HepG2 (cell line): ENCODE measurements around the gene ACTN3. TPM values are rescaled to one million over a fixed set of nuclear protein-coding genes. Genes with fewer than 3 reads are reported as not detected.
"Not testable (repeated sequence)": the region's sequence is repeated elsewhere in the genome, so short reads cannot be mapped to it uniquely, and the experiment has no call there.

Source experiments
- ATAC-seq: fragments of 200-7000 bp; cut with Tn5 transposase; 3 replicates; pipeline ENCODE4 v1.9.1; 2020; ENCODE audit warnings: mild to moderate bottlenecking, moderate library complexity
- BruUV-seq: library from RNA; stranded (reverse); fragments of 400-500 nt; replicated peaks from 2 replicates; lab custom pipeline; 2021; lab: Mats Ljungman, UMichigan
- CTCF ChIA-PET: fragments of 300-600 bp; formaldehyde crosslinking; extraction: SDS; loops from one replicate; lab custom pipeline; 2021; ENCODE audit warnings: low total read pairs, inconsistent platforms, low intra/inter-chr PET ratio; lab: Yijun Ruan, JAX
- POLR2A ChIA-PET: fragments of 350-600 bp; sonication (Branson Sonifier 250); formaldehyde crosslinking; loops from one replicate; lab custom pipeline; 2020; ENCODE audit warnings: antibody characterized with exemption, inconsistent platforms; lab: Yijun Ruan, JAX
- DNase-seq: peaks from one replicate; pipeline ENCODE4 v3.0.0-alpha.2; 2015; ENCODE audit warnings: low spot score
- FAIRE-seq: peaks from 3 replicates; lab custom pipeline; 2011; peaks lifted over from hg19 to GRCh38; lab: Jason Lieb, UNC
- H2AFZ ChIP-seq: one replicate; pipeline ENCODE4 v1.6.1; 2011; ENCODE audit warnings: low read length, inconsistent platforms
- H3K27ac ChIP-seq: fragments of 300-600 bp; 3 replicates; pipeline ENCODE4 v1.8.0; 2011; ENCODE audit warnings: mixed run types, mild to moderate bottlenecking, mixed read lengths, low read length, inconsistent platforms; ENCODE audit not compliant: insufficient read depth; ENCODE audit errors: extremely low read length
- H3K27me3 ChIP-seq, 2 experiments: fragments of 200-600 bp in 1 of 2; 2 replicates in 1 of 2; 3 replicates in 1 of 2; pipeline versions ENCODE4 v1.6.0 to v1.8.0; 2011; ENCODE audit warnings: low read length in 2 of 2, mild to moderate bottlenecking in 2 of 2, moderate library complexity in 2 of 2, inconsistent platforms in 1 of 2; ENCODE audit not compliant: insufficient read depth in 2 of 2, control insufficient read depth in 1 of 2
- H3K36me3 ChIP-seq, 2 experiments: fragments of 200-600 bp in 1 of 2; replicated peaks in 1 of 2; 2 replicates in 1 of 2; 3 replicates in 1 of 2; pipeline versions ENCODE4 v1.5.1 to v1.8.0; 2011; ENCODE audit warnings: low read length in 2 of 2, inconsistent platforms in 1 of 2; ENCODE audit not compliant: insufficient read depth in 2 of 2, control insufficient read depth in 1 of 2
- H3K4me1 ChIP-seq: 2 replicates; pipeline ENCODE4 v1.5.1; 2012; ENCODE audit warnings: low read length, inconsistent platforms; ENCODE audit not compliant: insufficient read depth
- H3K4me2 ChIP-seq: 2 replicates; pipeline ENCODE4 v1.6.0; 2011; ENCODE audit warnings: low read depth, low read length, inconsistent platforms
- H3K4me3 ChIP-seq, 3 experiments: fragments of 200-600 bp in 1 of 3; sonication (generic), shearing (Covaris generic) in 1 of 3; replicated peaks in 1 of 3; 2 replicates each; pipeline ENCODE4 v1.5.1; 2011 to 2016; ENCODE audit warnings: low read length in 3 of 3, inconsistent platforms in 2 of 3, low read depth in 2 of 3, mild to moderate bottlenecking in 2 of 3, control low read depth in 1 of 3, mixed read lengths in 1 of 3; ENCODE audit not compliant: insufficient read depth in 1 of 3
- H3K79me2 ChIP-seq: one replicate; pipeline ENCODE4 v1.6.1; 2011; ENCODE audit warnings: low read length, inconsistent platforms; ENCODE audit not compliant: insufficient read depth
- H3K9ac ChIP-seq: 2 replicates; pipeline ENCODE4 v1.6.0; 2011; ENCODE audit warnings: mild to moderate bottlenecking, low read depth, low read length, inconsistent platforms; ENCODE audit not compliant: insufficient read depth
- H3K9me3 ChIP-seq: 2 replicates; pipeline ENCODE4 v1.5.1; 2012; ENCODE audit warnings: mild to moderate bottlenecking, low read length
- H4K20me1 ChIP-seq: 2 replicates; pipeline ENCODE4 v1.6.0; 2011; ENCODE audit warnings: inconsistent platforms, mild to moderate bottlenecking, low read length, moderate library complexity; ENCODE audit not compliant: insufficient read depth
- MIXL1 ChIP-seq: IDR thresholded peaks from 2 replicates; pipeline ENCODE4 v1.6.1; 2016
- PPARG ChIP-seq: conservative IDR thresholded peaks from 2 replicates; pipeline ENCODE4 v1.6.1; 2016; ENCODE audit warnings: missing biosample characterization, missing genetic modification reagents
- TCF7 ChIP-seq: sonication (generic); IDR thresholded peaks from 2 replicates; pipeline ENCODE4 v1.6.1; 2016; ENCODE audit warnings: antibody characterized with exemption, low read depth
- UBTF ChIP-seq: sonication (generic); formaldehyde crosslinking; IDR thresholded peaks from 2 replicates; pipeline ENCODE4 v1.4.0; 2020; ENCODE audit warnings: mild to moderate bottlenecking, missing genetic modification reagents
- ZMYM3 ChIP-seq: sonication (generic); formaldehyde crosslinking; IDR thresholded peaks from 2 replicates; pipeline ENCODE4 v1.5.1; 2020; ENCODE audit warnings: mild to moderate bottlenecking, missing genetic modification reagents
- ZNF121 ChIP-seq: sonication (generic); formaldehyde crosslinking; IDR thresholded peaks from 2 replicates; pipeline ENCODE4 v1.5.0; 2020; ENCODE audit warnings: mild to moderate bottlenecking, missing genetic modification reagents
- WGBS: methylation state at CpG from one replicate; pipeline ENCODE4 v1.1.6; 2017; ENCODE audit warnings: low lambda C conversion rate; 5-methylcytosine and 5-hydroxymethylcytosine counted together
- in situ Hi-C: cut with HindIII; loops from 2 replicates; pipeline ENCODE4 v1.10.0; 2017; ENCODE audit warnings: low pct_unique_long_range_greater_than_20kb; ENCODE audit not compliant: extremely low pct_ligation_motif_present
- intact Hi-C: fragments of 100-400 bp; cut with micrococcal nuclease; formaldehyde crosslinking; loops from one replicate; pipeline ENCODE4 v1.10.0; 2022; ENCODE audit not compliant: unreplicated experiment
- polyA plus RNA-seq, 8 experiments: library from polyadenylated mRNA; depleted of rRNA in 3 of 8; stranded (reverse) in 7 of 8; unstranded in 1 of 8; fragments of >200 nt; fragmentation: Illumina TruSeq in 4 of 8; extraction: Trizol in 4 of 8; gene quantifications; 2 replicates each; pipeline versions ENCODE4 v1.2.1 to v1.2.3, GENCODE V29; 2011 to 2016; ENCODE audit warnings: low read depth in 4 of 8, missing spikeins in 1 of 8, mixed read lengths in 1 of 8; ENCODE audit not compliant: insufficient read depth in 1 of 8
- total RNA-seq, 5 experiments: library from RNA; depleted of rRNA; stranded (reverse); fragments of >200 nt; fragmentation: Illumina TruSeq; extraction: Trizol; gene quantifications; 2 replicates each; pipeline ENCODE4 v1.2.3, GENCODE V29; 2016; ENCODE audit warnings: low read depth in 1 of 5
- TF ChIP-seq, protein P1 (sequence below): sonication (generic); formaldehyde crosslinking; IDR thresholded peaks from 2 replicates; pipeline ENCODE4 v1.5.0; 2020; ENCODE audit warnings: mild to moderate bottlenecking, missing genetic modification reagents
- TF ChIP-seq, protein P2 (sequence below): sonication (generic); formaldehyde crosslinking; conservative IDR thresholded peaks from 2 replicates; pipeline ENCODE4 v1.4.0; 2020; ENCODE audit warnings: mild to moderate bottlenecking, missing genetic modification reagents, moderate library complexity

The ACTN3 gene
- total and polyA plus RNA-seq, 2 of the 13 experiments (the other 11 are each of a cell fraction or from before 2014, with no cell fraction given), result 0.04 to 0.09 TPM

GRCh38 chr11:66589315-66589714, 42.6 kb downstream of the ACTN3 start:
- H3K36me3 ChIP-seq, H4K20me1 ChIP-seq, H3K4me3 ChIP-seq, ATAC-seq, intact Hi-C loops, BruUV-seq, H3K27me3 ChIP-seq, CTCF ChIA-PET, H2AFZ ChIP-seq, FAIRE-seq, DNase-seq, H3K9ac ChIP-seq, H3K9me3 ChIP-seq, H3K4me2 ChIP-seq, in situ Hi-C loops: not testable (repeated sequence)
- H3K4me1 ChIP-seq, result peaks cover 58% of the 10 kb centered on the region
- H3K27ac ChIP-seq, result peak overlapping the region; percentile 78
- TF ChIP-seq, protein P1, sequence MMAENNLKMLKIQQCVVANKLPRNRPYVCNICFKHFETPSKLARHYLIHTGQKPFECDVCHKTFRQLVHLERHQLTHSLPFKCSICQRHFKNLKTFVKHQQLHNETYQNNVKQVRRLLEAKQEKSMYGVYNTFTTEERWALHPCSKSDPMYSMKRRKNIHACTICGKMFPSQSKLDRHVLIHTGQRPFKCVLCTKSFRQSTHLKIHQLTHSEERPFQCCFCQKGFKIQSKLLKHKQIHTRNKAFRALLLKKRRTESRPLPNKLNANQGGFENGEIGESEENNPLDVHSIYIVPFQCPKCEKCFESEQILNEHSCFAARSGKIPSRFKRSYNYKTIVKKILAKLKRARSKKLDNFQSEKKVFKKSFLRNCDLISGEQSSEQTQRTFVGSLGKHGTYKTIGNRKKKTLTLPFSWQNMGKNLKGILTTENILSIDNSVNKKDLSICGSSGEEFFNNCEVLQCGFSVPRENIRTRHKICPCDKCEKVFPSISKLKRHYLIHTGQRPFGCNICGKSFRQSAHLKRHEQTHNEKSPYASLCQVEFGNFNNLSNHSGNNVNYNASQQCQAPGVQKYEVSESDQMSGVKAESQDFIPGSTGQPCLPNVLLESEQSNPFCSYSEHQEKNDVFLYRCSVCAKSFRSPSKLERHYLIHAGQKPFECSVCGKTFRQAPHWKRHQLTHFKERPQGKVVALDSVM, result peak; percentile 66; the same call in 1 of the 2 replicates
- peak; percentile 77 for TF ChIP-seq ZNF121 (CRISPR knock-in tag)
- H3K79me2 ChIP-seq, result peaks cover 12% of the 10 kb centered on the region
- POLR2A ChIA-PET, result interaction anchor here (3.2 to 5.1 kb wide), 3 partner anchors 27 to 89 kb away, joined by 35 to 72 read pairs (median 37); partner anchors contain the start of genes RBM14, RBM4 and RBM4B
- 61% methylated on average over 2 of the region's 2 CpGs for WGBS

GRCh38 chr11:66589996-66590675, 43.4 kb downstream of the ACTN3 start:
- BruUV-seq, result no TSS peak
- intact Hi-C loops (loop anchor here (5.0 kb wide), 1 partner anchor 87 kb away; the partner anchor contains the start of gene RBM4B), in situ Hi-C loops (no loop called here)
- Histone ChIP-seq H3K27ac (peak overlapping the region; percentile 78), H3K9me3 (no peaks in the 10 kb centered on the region), H4K20me1 (no peaks in the 10 kb centered on the region), H3K4me1 (peaks cover 67% of the 10 kb centered on the region), H3K27me3 (no peaks in the 10 kb centered on the region; a peak in 1 of 5 replicates), H3K9ac (no peak overlapping the region), H3K4me3 (no peak overlapping the region), H2AFZ (no peak overlapping the region), H3K36me3 (no peaks in the 10 kb centered on the region), H3K4me2 (peak overlapping the region; percentile 100), H3K79me2 (peaks cover 12% of the 10 kb centered on the region)
- POLR2A ChIA-PET, result interaction anchor here (2.7 to 5.1 kb wide), 5 partner anchors 17 to 88 kb away, joined by 9 to 72 read pairs (median 35); partner anchors contain the start of genes RBM14, RBM4 and RBM4B
- DNase-seq (peak; percentile 79), ATAC-seq (no peak), FAIRE-seq (no peak)
- 77% methylated on average over 3 of the region's 7 CpGs for WGBS
- CTCF ChIA-PET, result no interaction called here
- TF ChIP-seq PPARG (CRISPR knock-in tag), result 0 out of 2 replicates have a peak, but pooled peaks have one; percentile 32
- peak; percentile 49; the same call in 1 of the 2 replicates for TF ChIP-seq MIXL1
- TF ChIP-seq, protein P2, sequence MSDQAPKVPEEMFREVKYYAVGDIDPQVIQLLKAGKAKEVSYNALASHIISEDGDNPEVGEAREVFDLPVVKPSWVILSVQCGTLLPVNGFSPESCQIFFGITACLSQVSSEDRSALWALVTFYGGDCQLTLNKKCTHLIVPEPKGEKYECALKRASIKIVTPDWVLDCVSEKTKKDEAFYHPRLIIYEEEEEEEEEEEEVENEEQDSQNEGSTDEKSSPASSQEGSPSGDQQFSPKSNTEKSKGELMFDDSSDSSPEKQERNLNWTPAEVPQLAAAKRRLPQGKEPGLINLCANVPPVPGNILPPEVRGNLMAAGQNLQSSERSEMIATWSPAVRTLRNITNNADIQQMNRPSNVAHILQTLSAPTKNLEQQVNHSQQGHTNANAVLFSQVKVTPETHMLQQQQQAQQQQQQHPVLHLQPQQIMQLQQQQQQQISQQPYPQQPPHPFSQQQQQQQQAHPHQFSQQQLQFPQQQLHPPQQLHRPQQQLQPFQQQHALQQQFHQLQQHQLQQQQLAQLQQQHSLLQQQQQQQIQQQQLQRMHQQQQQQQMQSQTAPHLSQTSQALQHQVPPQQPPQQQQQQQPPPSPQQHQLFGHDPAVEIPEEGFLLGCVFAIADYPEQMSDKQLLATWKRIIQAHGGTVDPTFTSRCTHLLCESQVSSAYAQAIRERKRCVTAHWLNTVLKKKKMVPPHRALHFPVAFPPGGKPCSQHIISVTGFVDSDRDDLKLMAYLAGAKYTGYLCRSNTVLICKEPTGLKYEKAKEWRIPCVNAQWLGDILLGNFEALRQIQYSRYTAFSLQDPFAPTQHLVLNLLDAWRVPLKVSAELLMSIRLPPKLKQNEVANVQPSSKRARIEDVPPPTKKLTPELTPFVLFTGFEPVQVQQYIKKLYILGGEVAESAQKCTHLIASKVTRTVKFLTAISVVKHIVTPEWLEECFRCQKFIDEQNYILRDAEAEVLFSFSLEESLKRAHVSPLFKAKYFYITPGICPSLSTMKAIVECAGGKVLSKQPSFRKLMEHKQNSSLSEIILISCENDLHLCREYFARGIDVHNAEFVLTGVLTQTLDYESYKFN (CRISPR knock-in tag), result peak; percentile 36; the same call in 1 of the 2 replicates
- no peak for TF ChIP-seq ZMYM3 (CRISPR knock-in tag)
- TF ChIP-seq UBTF (CRISPR knock-in tag), result no peak
- TF ChIP-seq TCF7, result peak; percentile 77
